HepG2 (cell line): ENCODE measurements around the gene OGFR. TPM values are rescaled to one million over a fixed set of nuclear protein-coding genes. Genes with fewer than 3 reads are reported as not detected.

Experiments
- AGO1 ChIP-seq: fragments of 200-400 bp; formaldehyde crosslinking; IDR thresholded peaks from 2 replicates; pipeline ENCODE4 v1.6.1; 2017; ENCODE audit warnings: mild to moderate bottlenecking, low read depth, low read length, moderate library complexity; ENCODE audit not compliant: poor library complexity, severe bottlenecking
- ERF ChIP-seq: IDR thresholded peaks from 2 replicates; pipeline ENCODE4 v1.6.1; 2018; ENCODE audit warnings: missing biosample characterization, missing genetic modification reagents
- FOXK2 ChIP-seq: fragments of 450-650 bp; IDR thresholded peaks from 2 replicates; pipeline ENCODE4 v1.6.1; 2016
- KDM5A ChIP-seq: fragments of 200-600 bp; sonication (generic); IDR thresholded peaks from 2 replicates; pipeline ENCODE4 v1.7.0; 2018; ENCODE audit warnings: antibody characterized with exemption, mild to moderate bottlenecking, low read length, borderline replicate concordance
- KMT2A ChIP-seq: sonication (generic); formaldehyde crosslinking; IDR thresholded peaks from 2 replicates; pipeline ENCODE4 v1.4.0; 2020; ENCODE audit warnings: missing genetic modification reagents
- RARA ChIP-seq: IDR thresholded peaks from 2 replicates; pipeline ENCODE4 v1.6.1; 2016; ENCODE audit warnings: missing genetic modification reagents, missing compliant biosample characterization
- SAP130 ChIP-seq: IDR thresholded peaks from 2 replicates; pipeline ENCODE4 v1.6.1; 2016; ENCODE audit warnings: low read depth
- SPEN ChIP-seq: sonication (generic); formaldehyde crosslinking; IDR thresholded peaks from 2 replicates; pipeline ENCODE4 v1.5.1; 2020; ENCODE audit warnings: low read depth, mild to moderate bottlenecking, missing genetic modification reagents
- TAF15 ChIP-seq: fragments of 200-400 bp; formaldehyde crosslinking; IDR thresholded peaks from one replicate; pipeline ENCODE4 v1.6.1; 2018; ENCODE audit warnings: mild to moderate bottlenecking, low read depth, low read length; ENCODE audit not compliant: poor library complexity, severe bottlenecking
- YEATS4 ChIP-seq: sonication (generic); formaldehyde crosslinking; IDR thresholded peaks from 2 replicates; pipeline ENCODE4 v1.4.0; 2020; ENCODE audit warnings: missing genetic modification reagents, borderline replicate concordance
- ZFP90 ChIP-seq: sonication (generic); formaldehyde crosslinking; IDR thresholded peaks from 2 replicates; pipeline ENCODE4 v1.8.0; 2022; ENCODE audit warnings: missing genetic modification reagents, mild to moderate bottlenecking, inconsistent platforms, borderline replicate concordance
- ZNF589 ChIP-seq: sonication (generic); formaldehyde crosslinking; conservative IDR thresholded peaks from 2 replicates; pipeline ENCODE4 v1.8.0; 2022; ENCODE audit warnings: mild to moderate bottlenecking, moderate library complexity, missing genetic modification reagents
- polyA plus RNA-seq, 8 experiments: library from polyadenylated mRNA; depleted of rRNA in 3 of 8; stranded (reverse) in 7 of 8; unstranded in 1 of 8; fragments of >200 nt; fragmentation: Illumina TruSeq in 4 of 8; extraction: Trizol in 4 of 8; gene quantifications; 2 replicates each; pipeline versions ENCODE4 v1.2.1 to v1.2.3, GENCODE V29; 2011 to 2016; ENCODE audit warnings: low read depth in 4 of 8, missing spikeins in 1 of 8, mixed read lengths in 1 of 8; ENCODE audit not compliant: insufficient read depth in 1 of 8
- total RNA-seq, 5 experiments: library from RNA; depleted of rRNA; stranded (reverse); fragments of >200 nt; fragmentation: Illumina TruSeq; extraction: Trizol; gene quantifications; 2 replicates each; pipeline ENCODE4 v1.2.3, GENCODE V29; 2016; ENCODE audit warnings: low read depth in 1 of 5
- TF ChIP-seq, protein P1 (sequence below): IDR thresholded peaks from 2 replicates; pipeline ENCODE4 v1.6.1; 2012; ENCODE audit warnings: low read length, improper control_type of control experiment
- TF ChIP-seq, protein P2 (sequence below): sonication (generic); formaldehyde crosslinking; conservative IDR thresholded peaks from 2 replicates; pipeline ENCODE4 v1.8.0; 2022; ENCODE audit warnings: low read depth, missing genetic modification reagents
- TF ChIP-seq, protein P3 (sequence below): sonication (generic); formaldehyde crosslinking; IDR thresholded peaks from 2 replicates; pipeline ENCODE4 v1.5.1; 2020; ENCODE audit warnings: mild to moderate bottlenecking, moderate library complexity, missing genetic modification reagents
- TF ChIP-seq, protein P4 (sequence below), 2 experiments: sonication (generic) in 1 of 2; formaldehyde crosslinking in 1 of 2; IDR thresholded peaks; 2 replicates each; pipeline versions ENCODE4 v1.6.1 to v1.9.0; 2014 to 2022; ENCODE audit warnings: antibody characterized with exemption in 1 of 2, borderline replicate concordance in 1 of 2, inconsistent platforms in 1 of 2, low read depth in 1 of 2, missing genetic modification reagents in 1 of 2

The OGFR gene
- total and polyA plus RNA-seq, 2 of the 13 experiments (the other 11 are each of a cell fraction or from before 2014, with no cell fraction given): 47.7 to 81.8 TPM

DNA sequence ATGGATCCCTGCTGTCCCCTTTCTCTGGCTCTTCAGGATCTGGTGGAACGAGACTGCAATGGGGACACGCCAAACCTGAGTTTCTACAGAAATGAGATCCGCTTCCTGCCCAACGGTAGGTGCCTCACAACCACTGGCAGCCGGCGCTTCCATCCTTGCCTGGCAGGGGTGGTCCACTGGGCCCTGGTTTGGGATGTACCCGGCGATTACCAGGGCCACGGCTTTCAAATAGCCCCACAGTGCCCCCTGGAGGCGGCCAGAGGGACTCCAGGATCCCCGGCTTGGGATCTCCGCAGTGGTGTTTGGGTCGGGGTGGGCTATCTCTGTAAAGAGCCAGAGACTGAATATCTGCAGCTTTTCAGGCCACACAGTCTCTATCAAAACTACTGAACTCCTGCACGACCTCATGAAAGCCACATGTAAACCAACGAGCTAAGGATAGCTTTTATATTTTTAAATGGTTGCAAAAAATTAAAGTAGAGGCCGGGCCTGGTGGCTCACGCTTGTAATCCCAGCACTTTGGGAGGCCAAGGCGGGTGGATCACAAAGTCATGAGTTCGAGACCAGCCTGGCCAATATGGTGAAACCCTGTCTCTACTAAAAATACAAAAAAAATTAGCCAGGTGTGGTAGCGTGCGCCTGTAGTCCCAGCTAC is 3.7 kb downstream of the OGFR start (continued):
- TF ChIP-seq, protein P1, sequence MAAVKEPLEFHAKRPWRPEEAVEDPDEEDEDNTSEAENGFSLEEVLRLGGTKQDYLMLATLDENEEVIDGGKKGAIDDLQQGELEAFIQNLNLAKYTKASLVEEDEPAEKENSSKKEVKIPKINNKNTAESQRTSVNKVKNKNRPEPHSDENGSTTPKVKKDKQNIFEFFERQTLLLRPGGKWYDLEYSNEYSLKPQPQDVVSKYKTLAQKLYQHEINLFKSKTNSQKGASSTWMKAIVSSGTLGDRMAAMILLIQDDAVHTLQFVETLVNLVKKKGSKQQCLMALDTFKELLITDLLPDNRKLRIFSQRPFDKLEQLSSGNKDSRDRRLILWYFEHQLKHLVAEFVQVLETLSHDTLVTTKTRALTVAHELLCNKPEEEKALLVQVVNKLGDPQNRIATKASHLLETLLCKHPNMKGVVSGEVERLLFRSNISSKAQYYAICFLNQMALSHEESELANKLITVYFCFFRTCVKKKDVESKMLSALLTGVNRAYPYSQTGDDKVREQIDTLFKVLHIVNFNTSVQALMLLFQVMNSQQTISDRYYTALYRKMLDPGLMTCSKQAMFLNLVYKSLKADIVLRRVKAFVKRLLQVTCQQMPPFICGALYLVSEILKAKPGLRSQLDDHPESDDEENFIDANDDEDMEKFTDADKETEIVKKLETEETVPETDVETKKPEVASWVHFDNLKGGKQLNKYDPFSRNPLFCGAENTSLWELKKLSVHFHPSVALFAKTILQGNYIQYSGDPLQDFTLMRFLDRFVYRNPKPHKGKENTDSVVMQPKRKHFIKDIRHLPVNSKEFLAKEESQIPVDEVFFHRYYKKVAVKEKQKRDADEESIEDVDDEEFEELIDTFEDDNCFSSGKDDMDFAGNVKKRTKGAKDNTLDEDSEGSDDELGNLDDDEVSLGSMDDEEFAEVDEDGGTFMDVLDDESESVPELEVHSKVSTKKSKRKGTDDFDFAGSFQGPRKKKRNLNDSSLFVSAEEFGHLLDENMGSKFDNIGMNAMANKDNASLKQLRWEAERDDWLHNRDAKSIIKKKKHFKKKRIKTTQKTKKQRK: no peak
- TF ChIP-seq YEATS4 (CRISPR knock-in tag): no peak; the same call in 1 of the 2 replicates
- no peak for TF ChIP-seq ZNF589 (CRISPR knock-in tag)
- peak; percentile 71; the same call in 1 of the 2 replicates for TF ChIP-seq KMT2A (CRISPR knock-in tag)
- TF ChIP-seq RARA: no peak
- no peak for TF ChIP-seq KDM5A
- TF ChIP-seq FOXK2: no peak
- TF ChIP-seq, protein P2, sequence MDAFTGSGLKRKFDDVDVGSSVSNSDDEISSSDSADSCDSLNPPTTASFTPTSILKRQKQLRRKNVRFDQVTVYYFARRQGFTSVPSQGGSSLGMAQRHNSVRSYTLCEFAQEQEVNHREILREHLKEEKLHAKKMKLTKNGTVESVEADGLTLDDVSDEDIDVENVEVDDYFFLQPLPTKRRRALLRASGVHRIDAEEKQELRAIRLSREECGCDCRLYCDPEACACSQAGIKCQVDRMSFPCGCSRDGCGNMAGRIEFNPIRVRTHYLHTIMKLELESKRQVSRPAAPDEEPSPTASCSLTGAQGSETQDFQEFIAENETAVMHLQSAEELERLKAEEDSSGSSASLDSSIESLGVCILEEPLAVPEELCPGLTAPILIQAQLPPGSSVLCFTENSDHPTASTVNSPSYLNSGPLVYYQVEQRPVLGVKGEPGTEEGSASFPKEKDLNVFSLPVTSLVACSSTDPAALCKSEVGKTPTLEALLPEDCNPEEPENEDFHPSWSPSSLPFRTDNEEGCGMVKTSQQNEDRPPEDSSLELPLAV (CRISPR knock-in tag): no peak
- 0 out of 2 replicates have a peak, but pooled peaks have one; percentile 50 for TF ChIP-seq ERF (CRISPR knock-in tag)
- TF ChIP-seq SAP130 (CRISPR knock-in tag): no peak
- 0 out of 2 replicates have a peak, but pooled peaks have one; percentile 13 for TF ChIP-seq SPEN (CRISPR knock-in tag)
- TF ChIP-seq ZFP90 (CRISPR knock-in tag): no peak
- TF ChIP-seq TAF15: peak; percentile 10
- peak; percentile 44 for TF ChIP-seq AGO1
- TF ChIP-seq, protein P3, sequence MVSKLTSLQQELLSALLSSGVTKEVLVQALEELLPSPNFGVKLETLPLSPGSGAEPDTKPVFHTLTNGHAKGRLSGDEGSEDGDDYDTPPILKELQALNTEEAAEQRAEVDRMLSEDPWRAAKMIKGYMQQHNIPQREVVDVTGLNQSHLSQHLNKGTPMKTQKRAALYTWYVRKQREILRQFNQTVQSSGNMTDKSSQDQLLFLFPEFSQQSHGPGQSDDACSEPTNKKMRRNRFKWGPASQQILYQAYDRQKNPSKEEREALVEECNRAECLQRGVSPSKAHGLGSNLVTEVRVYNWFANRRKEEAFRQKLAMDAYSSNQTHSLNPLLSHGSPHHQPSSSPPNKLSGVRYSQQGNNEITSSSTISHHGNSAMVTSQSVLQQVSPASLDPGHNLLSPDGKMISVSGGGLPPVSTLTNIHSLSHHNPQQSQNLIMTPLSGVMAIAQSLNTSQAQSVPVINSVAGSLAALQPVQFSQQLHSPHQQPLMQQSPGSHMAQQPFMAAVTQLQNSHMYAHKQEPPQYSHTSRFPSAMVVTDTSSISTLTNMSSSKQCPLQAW (CRISPR knock-in tag): peak; percentile 21; the same call in 1 of the 2 replicates
- TF ChIP-seq, protein P4, sequence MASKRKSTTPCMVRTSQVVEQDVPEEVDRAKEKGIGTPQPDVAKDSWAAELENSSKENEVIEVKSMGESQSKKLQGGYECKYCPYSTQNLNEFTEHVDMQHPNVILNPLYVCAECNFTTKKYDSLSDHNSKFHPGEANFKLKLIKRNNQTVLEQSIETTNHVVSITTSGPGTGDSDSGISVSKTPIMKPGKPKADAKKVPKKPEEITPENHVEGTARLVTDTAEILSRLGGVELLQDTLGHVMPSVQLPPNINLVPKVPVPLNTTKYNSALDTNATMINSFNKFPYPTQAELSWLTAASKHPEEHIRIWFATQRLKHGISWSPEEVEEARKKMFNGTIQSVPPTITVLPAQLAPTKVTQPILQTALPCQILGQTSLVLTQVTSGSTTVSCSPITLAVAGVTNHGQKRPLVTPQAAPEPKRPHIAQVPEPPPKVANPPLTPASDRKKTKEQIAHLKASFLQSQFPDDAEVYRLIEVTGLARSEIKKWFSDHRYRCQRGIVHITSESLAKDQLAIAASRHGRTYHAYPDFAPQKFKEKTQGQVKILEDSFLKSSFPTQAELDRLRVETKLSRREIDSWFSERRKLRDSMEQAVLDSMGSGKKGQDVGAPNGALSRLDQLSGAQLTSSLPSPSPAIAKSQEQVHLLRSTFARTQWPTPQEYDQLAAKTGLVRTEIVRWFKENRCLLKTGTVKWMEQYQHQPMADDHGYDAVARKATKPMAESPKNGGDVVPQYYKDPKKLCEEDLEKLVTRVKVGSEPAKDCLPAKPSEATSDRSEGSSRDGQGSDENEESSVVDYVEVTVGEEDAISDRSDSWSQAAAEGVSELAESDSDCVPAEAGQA (IDR thresholded peaks at IDR 0.05; ENCODE audit: low read depth): no peak
- TF ChIP-seq, protein P4 (CRISPR knock-in tag; IDR thresholded peaks at IDR 0.05; ENCODE audit: borderline replicate concordance): no peak
